IPS-15b (cell line): ENCODE measurements around the gene MBNL2.

Source experiments
- H3K27me3 ChIP-seq: one replicate; pipeline ENCODE4 v1.6.1; 2013; ENCODE audit warnings: low read length; ENCODE audit not compliant: control insufficient read depth, insufficient read depth
- H3K36me3 ChIP-seq: one replicate; pipeline ENCODE4 v1.6.1; 2013; ENCODE audit warnings: low read length; ENCODE audit not compliant: control insufficient read depth, insufficient read depth
- H3K4me1 ChIP-seq: one replicate; pipeline ENCODE4 v1.6.1; 2013; ENCODE audit warnings: mild to moderate bottlenecking, low read length; ENCODE audit not compliant: control insufficient read depth, insufficient read depth
- H3K4me3 ChIP-seq: one replicate; pipeline ENCODE4 v1.5.1; 2013; ENCODE audit warnings: low read depth, low read length
- H3K9ac ChIP-seq: one replicate; pipeline ENCODE4 v1.6.1; 2013; ENCODE audit warnings: low read depth, mild to moderate bottlenecking, low read length
- H3K9me3 ChIP-seq: one replicate; pipeline ENCODE4 v1.6.1; 2013; ENCODE audit warnings: mild to moderate bottlenecking, low read length; ENCODE audit not compliant: control insufficient read depth, insufficient read depth

MBNL2 gene

DNA sequence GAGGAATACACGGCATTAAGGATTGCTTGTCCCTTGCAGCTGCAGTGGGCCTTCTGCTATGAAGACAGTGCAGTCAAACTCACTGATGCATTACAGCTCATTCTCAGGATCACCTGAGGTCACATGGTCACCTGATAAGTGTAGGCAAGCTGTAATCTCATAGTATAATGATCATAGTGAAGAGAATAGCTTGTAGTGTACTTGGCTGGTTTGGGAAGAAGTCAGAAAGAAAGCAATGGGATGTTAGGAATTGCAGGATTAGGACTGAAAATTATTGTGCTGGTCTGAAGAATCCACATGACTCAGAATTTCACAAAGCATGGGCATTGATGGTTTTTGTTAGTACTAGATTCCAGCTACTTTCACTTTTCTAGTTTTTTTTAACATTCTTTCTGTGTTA, 76.7 kb downstream of the MBNL2 start:
- Histone ChIP-seq H3K4me1 (no peaks in the 10 kb centered on the region), H3K9me3 (no peaks in the 10 kb centered on the region), H3K9ac (no peak overlapping the region)

DNA sequence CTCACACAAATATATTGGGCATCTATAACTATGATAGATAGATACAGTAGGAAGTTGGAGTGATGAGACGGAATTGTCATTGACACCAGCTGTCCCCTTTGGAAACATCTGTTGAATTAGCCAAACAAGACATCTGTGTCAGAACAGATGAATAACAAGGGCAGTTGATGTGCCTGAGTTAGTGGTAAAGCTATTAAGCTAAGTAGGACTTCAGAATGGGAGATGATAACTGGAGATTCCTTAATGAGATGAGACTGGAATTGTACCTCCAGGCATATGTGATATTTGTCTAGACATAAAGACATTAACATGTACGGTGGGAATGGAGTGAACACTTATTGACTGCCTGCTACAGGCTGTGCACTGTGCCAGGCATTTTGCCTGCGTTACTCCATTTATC, 78.7 kb downstream of the MBNL2 start:
- Histone ChIP-seq H3K9ac (no peak overlapping the region), H3K36me3 (no peaks in the 10 kb centered on the region), H3K4me3 (no peak overlapping the region), H3K9me3 (no peaks in the 10 kb centered on the region), H3K27me3 (no peaks in the 10 kb centered on the region), H3K4me1 (no peaks in the 10 kb centered on the region)

More for the DNA sequence above, 76.7 kb downstream of the MBNL2 start:
- no peaks in the 10 kb centered on the region for H3K27me3 ChIP-seq
- H3K36me3 ChIP-seq: no peaks in the 10 kb centered on the region
- H3K4me3 ChIP-seq: no peak overlapping the region

DNA sequence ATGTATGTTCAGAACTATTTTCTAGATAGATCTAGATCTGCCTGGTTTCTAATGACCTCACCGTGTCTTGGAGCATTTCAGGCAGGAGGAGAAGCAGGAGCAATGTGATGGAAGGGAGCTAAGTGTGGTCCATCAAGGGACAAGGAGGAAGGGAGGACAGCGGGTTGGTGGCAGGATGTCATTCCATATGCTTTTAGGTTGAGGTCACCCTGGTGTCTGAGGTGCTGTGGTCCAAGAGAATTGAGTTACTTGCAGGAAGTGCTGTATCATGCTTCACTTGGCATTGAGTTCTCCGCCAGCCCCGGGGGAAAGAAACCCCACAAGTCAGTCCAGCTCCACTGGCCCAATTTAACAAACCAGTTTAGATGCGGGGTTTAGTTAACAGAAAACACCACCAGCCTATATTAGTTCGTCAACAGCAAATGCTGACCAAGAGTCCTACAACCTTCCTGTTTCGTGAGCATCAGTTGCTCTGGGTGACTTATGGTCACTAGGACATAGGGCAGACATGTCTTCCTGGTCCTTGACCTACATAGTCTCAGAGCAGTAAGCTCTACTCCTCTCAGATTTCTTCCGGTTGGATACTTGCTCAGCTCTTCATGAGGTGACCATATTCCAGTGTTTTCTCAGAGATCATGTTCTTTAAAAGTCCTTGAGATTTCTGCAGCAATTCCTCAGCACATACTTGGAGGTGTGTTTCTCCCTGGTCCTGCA, 79.4 kb downstream of the MBNL2 start:
- Histone ChIP-seq H3K27me3 (no peaks in the 10 kb centered on the region), H3K9me3 (no peaks in the 10 kb centered on the region), H3K36me3 (no peaks in the 10 kb centered on the region), H3K4me3 (no peak overlapping the region), H3K4me1 (no peaks in the 10 kb centered on the region), H3K9ac (no peak overlapping the region)

GRCh38 chr13:97302611-97303010, 80.5 kb downstream of the MBNL2 start:
- H3K27me3 ChIP-seq: no peaks in the 10 kb centered on the region
- no peak overlapping the region for H3K9ac ChIP-seq
- no peaks in the 10 kb centered on the region for H3K4me1 ChIP-seq
- no peak overlapping the region for H3K4me3 ChIP-seq
- H3K9me3 ChIP-seq: no peaks in the 10 kb centered on the region
- H3K36me3 ChIP-seq: no peaks in the 10 kb centered on the region

GRCh38 chr13:97306106-97306505, 84.0 kb downstream of the MBNL2 start:
- Histone ChIP-seq H3K27me3 (no peaks in the 10 kb centered on the region), H3K9me3 (no peaks in the 10 kb centered on the region), H3K9ac (no peak overlapping the region), H3K4me3 (no peak overlapping the region), H3K4me1 (no peaks in the 10 kb centered on the region), H3K36me3 (no peaks in the 10 kb centered on the region)

GRCh38 chr13:97306645-97307044, 84.5 kb downstream of the MBNL2 start:
- Histone ChIP-seq H3K4me3 (no peak overlapping the region), H3K9me3 (no peaks in the 10 kb centered on the region), H3K9ac (no peak overlapping the region)

DNA sequence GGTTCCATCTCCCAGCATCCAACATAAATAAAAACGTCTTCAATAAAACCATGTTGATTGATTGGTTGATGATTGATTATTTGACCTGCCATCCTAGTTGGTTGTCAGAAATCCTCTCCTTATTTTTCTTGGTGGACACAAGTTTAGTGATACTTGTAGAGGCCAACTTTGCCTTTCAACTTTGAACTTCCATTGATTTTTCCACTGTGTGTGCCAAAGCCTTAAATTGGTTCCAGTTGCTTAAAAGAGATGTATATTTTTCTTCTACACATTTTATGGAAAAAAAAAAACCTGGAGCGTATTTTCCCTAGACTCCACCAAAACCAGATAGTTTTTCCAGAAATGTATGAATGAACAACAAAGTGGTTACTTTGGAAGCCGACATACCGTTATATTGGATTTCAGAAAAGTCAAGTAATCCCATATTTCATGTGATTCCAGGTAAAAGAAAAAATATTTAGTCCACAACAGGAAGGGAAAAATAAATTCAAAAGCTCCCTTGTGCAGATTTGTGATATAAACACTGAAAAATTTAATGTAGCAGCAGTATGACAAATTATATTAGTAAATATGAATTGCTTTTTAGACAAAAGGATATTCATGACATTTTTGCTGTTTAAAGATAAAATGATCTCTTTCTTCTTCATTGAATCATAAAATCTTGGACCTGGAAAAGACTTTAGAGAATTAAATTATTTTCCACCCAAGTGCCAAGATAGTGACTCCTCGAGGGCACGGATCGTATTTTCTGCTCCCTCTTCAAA, 85.2 kb downstream of the MBNL2 start:
- Histone ChIP-seq H3K36me3 (no peaks in the 10 kb centered on the region), H3K9ac (no peak overlapping the region), H3K9me3 (no peaks in the 10 kb centered on the region), H3K4me1 (no peaks in the 10 kb centered on the region), H3K27me3 (no peaks in the 10 kb centered on the region), H3K4me3 (no peak overlapping the region)

More at GRCh38 chr13:97306645-97307044, 84.5 kb downstream of the MBNL2 start:
- no peaks in the 10 kb centered on the region for H3K4me1 ChIP-seq
- H3K27me3 ChIP-seq: no peaks in the 10 kb centered on the region
- H3K36me3 ChIP-seq: no peaks in the 10 kb centered on the region

DNA sequence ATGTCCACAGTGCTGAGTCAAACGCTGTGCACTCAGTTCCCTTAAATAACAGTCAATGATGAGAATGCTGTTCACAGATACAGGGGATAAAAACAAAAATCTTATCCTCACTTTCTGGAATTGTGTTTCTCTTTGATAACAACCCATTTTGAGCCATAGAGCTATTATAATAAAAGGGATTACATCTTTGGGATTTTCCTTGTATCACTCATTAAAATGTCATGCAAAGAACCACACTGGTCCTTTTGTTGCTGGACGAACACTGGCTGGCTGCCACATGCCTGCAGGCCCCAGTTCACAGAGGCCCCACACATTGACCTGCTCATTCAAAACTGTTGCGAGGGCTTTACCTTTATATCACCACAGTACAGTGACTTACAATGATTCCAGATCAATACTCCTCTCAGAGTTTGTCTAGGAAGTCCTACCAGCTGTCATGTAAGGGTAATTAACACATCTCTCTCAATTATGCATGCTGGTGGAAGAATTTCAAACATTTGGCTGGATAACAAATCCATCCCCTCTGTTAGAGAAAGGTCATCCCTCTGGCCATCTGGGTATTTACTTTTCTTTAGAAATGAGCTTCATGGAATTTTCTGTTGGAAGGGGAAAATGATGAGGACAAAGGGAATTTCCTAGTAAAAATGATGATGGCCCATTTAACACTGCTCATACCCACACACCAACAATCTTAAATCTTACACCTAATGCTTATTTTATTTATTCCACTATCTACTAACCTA, 85.9 kb downstream of the MBNL2 start:
- H3K9ac ChIP-seq: no peak overlapping the region
- no peaks in the 10 kb centered on the region for H3K4me1 ChIP-seq
- no peaks in the 10 kb centered on the region for H3K9me3 ChIP-seq
- H3K27me3 ChIP-seq: no peaks in the 10 kb centered on the region
- no peaks in the 10 kb centered on the region for H3K36me3 ChIP-seq
- H3K4me3 ChIP-seq: no peak overlapping the region

- Histone ChIP-seq H3K4me1 (no peaks in the 10 kb centered on the region), H3K4me3 (no peak overlapping the region), H3K36me3 (no peaks in the 10 kb centered on the region), H3K9me3 (no peaks in the 10 kb centered on the region), H3K27me3 (no peaks in the 10 kb centered on the region), H3K9ac (no peak overlapping the region)
Observed at GRCh38 chr13:97308735-97309429, 86.7 kb downstream of the MBNL2 start.

GRCh38 chr13:97310809-97311436, 88.8 kb downstream of the MBNL2 start:
- no peak overlapping the region for H3K9ac ChIP-seq
- H3K36me3 ChIP-seq: no peaks in the 10 kb centered on the region
- no peaks in the 10 kb centered on the region for H3K4me1 ChIP-seq
- H3K9me3 ChIP-seq: no peaks in the 10 kb centered on the region
- H3K27me3 ChIP-seq: no peaks in the 10 kb centered on the region
- no peak overlapping the region for H3K4me3 ChIP-seq

GRCh38 chr13:97311956-97312355, 89.8 kb downstream of the MBNL2 start:
- Histone ChIP-seq H3K36me3 (no peaks in the 10 kb centered on the region), H3K4me1 (no peaks in the 10 kb centered on the region), H3K4me3 (no peak overlapping the region), H3K27me3 (no peaks in the 10 kb centered on the region), H3K9me3 (no peaks in the 10 kb centered on the region), H3K9ac (no peak overlapping the region)
